ENCODE data around the gene AIP. TPM values are rescaled to one million over a fixed set of nuclear protein-coding genes. Genes with fewer than 3 reads are reported as not detected.
A peak's percentile ranks its signal among the peaks of the same experiment; 100 is the strongest.

AIP gene
- total RNA-seq, 1 donor from 2014 or later = 203 TPM

DNA sequence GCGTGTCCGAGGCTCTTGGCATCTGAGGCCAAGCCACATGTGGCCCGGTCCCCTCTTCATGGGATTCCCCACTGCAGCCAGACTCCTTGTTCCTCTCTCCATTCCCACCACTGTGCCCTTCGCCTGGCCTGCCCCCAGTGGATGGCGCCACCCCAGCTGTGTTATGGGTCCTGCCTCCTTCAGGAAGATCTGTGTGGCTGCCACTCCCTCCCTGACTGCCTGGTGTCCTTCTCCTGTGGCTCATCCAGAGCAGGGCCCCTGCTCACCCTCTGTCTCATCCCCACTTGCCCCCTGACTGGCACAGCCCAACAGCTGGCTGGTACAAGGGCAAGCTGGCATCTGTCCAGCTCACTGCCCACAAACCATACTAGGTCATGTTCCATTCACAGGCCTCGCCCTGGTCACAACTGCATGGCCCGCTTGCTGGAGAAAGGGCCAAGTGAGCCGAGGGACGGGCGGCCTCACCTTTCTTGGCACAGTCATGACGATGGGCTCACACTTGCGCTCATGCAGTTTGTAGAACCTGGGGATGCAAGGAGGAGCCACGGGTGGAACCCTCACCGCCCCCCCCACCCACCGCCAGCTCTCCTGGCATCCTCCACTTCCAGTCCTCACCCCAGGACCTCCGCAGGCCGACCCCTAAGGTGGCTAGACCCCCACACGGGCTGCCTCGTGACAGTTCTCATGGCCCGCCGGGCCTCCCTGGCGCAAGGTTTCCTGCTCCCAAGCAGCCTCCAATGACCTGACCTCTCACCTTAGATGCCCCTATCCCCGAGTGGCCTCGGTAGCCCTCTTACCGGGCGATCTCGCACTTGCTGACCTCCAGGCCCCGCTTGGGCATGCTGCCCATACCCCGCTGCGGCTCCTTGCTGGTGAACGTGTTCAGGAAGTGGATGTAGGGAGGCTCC is 43.3 kb upstream of the AIP start:
- Mint-ChIP-seq H3K4me3 (peak overlapping the region; percentile 90), H3K36me3 (ENCODE audit: low read depth) (peaks cover 21% of the 10 kb centered on the region), H3K27me3 (ENCODE audit: insufficient read depth) (no peaks in the 10 kb centered on the region), H3K27ac (peak overlapping the region; percentile 97), H3K4me1 (ENCODE audit: low read depth) (peaks cover 33% of the 10 kb centered on the region), H3K9me3 (no peaks in the 10 kb centered on the region)
- DNase-seq (ENCODE audit: low spot score) = peak; percentile 31
- intact Hi-C loops (cut with micrococcal nuclease) = loop anchor here (2.0 kb wide), 2 partner anchors 19 to 29 kb away; partner anchors contain the start of gene TMEM134

DNA sequence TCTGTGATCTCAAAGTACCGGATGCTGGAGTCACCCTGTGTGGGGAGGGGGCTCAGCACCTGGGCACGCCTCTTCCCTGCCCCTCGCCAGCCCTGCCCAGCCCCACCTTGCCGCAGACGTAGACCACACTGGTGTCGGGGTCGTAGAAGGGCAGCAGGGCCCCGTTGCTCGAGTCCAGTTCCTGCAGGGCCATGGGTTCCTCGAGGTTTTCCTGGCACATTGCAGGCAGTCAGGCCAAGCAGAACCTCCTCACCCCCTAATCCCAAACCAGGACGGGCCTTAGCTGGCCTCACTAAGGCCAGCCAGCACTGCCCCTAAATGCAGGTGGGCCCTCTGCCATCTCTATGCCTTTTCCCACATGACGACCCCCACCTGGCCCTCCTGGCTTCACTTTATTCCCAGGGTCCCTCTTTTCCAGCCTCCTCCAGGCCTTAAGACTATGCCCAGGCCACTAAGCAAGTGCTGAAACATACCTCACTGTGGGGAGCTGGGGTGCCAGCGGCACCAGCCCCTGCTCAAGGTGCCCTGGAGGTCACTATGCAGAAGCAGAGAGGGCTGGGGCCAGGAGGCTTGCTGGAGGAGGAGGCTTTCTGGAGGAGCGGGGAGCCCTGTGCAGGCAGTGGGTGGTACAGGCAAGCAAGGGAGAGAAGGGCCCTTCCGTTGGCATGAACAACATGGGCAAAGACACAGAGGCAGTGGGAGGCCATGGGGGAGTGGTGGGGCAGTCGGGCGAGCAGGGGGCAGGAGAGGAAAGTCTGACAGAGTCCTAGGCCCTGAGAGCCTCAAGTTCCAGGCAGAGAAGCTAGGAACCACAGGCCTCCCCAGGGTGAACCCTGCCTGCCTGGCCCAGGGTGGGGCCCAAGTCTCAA is 42.4 kb upstream of the AIP start:
- Mint-ChIP-seq H3K9me3 (no peaks in the 10 kb centered on the region), H3K27me3 (ENCODE audit: insufficient read depth) (no peaks in the 10 kb centered on the region), H3K4me3 (peak overlapping the region; percentile 90), H3K36me3 (ENCODE audit: low read depth) (peaks cover 17% of the 10 kb centered on the region), H3K4me1 (ENCODE audit: low read depth) (peaks cover 39% of the 10 kb centered on the region), H3K27ac (peak overlapping the region; percentile 97)
- no peak for DNase-seq (ENCODE audit: low spot score)
- intact Hi-C loops (cut with micrococcal nuclease) = no loop called here

DNA sequence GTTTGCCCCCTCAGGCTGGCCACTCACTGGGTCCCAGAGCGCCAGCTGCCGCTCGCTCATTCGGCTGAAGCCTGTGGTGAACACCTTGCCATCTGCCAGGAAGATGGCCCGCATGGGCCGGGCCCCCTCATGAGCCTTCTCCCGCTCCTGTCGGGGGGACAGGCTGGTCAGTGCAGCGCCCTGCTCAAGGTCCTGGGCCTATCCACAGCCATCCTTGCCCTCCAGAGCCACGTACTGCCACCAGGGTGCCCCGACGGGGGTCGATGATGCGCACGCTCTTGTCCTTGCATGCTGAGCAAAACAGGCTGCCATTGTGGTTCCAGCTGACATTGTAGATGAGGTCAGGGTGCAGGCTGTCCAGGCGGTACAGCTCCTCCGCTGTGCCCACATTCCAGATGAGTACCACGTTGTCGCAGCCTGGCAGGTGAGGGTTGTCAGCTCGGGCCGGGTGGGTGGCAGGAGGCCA is 41.7 kb upstream of the AIP start:
- Mint-ChIP-seq H3K4me3 (no peak overlapping the region), H3K4me1 (ENCODE audit: low read depth) (peaks cover 45% of the 10 kb centered on the region), H3K36me3 (ENCODE audit: low read depth) (peaks cover 16% of the 10 kb centered on the region), H3K27me3 (ENCODE audit: insufficient read depth) (no peaks in the 10 kb centered on the region), H3K27ac (peak overlapping the region; percentile 97), H3K9me3 (no peaks in the 10 kb centered on the region)
- intact Hi-C loops (cut with micrococcal nuclease) = no loop called here
- DNase-seq (ENCODE audit: low spot score) = no peak

DNA sequence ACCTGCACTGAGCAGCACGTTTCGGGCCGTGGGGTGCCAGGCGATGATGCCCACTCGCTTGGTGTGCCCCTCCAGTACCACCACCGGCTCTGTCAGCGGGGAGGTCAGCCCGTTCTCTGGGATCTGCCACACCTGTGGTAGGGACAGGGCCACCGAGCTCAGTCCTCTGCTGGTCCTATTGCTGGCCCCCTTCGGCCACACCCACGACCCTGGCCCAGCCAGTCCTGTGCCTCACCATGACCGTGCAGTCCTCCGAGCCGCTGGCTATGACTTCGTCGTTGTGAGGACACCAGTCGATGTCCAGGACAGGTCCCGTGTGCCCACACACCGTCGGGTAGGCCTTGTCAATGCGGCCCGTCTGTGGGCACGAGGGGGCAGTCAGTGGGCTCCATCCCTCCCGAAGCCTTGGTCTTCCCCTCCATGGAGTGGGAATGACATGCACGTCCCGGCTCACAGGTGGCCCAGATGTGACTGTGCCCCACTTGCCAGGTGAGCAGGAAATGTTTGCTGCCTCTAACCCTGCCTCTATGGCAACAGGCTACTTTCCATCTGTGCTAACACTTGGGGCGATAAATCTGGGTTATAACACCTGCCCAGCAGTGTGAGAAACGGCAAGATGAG is 41.0 kb upstream of the AIP start:
- Mint-ChIP-seq H3K9me3 (no peaks in the 10 kb centered on the region), H3K27me3 (ENCODE audit: insufficient read depth) (no peaks in the 10 kb centered on the region), H3K4me1 (ENCODE audit: low read depth) (peaks cover 47% of the 10 kb centered on the region), H3K4me3 (peak overlapping the region; percentile 75), H3K36me3 (ENCODE audit: low read depth) (peaks cover 12% of the 10 kb centered on the region), H3K27ac (peak overlapping the region; percentile 77)
- intact Hi-C loops (cut with micrococcal nuclease) = no loop called here
- DNase-seq (ENCODE audit: low spot score) = no peak

DNA sequence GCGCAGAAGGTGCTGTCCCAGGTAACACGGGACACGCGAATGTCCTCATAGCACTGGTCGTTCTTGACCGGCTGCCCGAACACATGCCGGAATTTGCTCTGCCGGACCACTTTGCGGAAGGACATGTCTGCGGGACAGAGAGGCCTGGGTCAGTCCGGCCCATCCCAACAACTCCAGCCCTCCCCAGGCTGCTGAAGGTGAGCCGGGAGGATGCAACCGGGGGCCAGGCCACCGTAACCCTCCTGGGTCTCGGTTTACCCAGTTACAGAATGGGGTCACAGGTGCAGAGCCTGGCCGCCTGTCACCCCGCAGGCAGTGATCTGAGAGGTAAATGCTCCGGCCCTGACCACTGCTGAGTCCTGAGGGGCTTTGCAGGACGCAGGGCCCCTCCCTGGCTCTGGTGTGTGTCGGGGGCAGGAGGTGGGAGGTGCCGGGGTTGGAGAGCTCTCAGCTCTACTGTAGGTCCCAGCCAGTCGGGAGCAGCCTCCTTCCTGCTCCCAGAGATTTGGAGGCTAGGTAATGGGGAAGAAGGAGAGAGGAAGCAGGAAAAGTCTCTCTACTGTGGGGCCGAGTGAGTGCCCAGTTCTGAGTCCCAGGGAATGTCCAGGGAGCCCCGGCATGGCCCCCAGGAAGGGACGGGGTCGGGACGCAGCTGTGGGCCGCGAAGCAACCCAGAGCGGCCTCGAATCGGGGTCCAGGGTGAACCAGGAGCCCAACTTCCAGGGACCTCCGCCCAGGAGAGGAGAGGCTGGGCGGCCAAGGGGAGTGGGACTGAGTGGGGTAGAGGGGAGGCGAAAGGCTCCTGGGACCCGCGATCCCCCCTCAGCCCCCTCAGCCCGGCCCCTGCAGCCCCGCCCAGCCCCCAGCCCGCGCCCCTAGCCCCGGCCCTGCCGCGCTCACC is 40.1 kb upstream of the AIP start:
- DNase-seq (ENCODE audit: low spot score) = no peak
- H3K36me3 Mint-ChIP-seq (ENCODE audit: low read depth) = peaks cover 10% of the 10 kb centered on the region
- peak overlapping the region; percentile 77 for H3K27ac Mint-ChIP-seq
- H3K9me3 Mint-ChIP-seq = no peaks in the 10 kb centered on the region
- H3K27me3 Mint-ChIP-seq (ENCODE audit: insufficient read depth) = no peaks in the 10 kb centered on the region
- peaks cover 52% of the 10 kb centered on the region for H3K4me1 Mint-ChIP-seq (ENCODE audit: low read depth)
- intact Hi-C loops (cut with micrococcal nuclease) = loop anchor here (1.0 kb wide), 1 partner anchor 27 kb away; the partner anchor contains the start of gene TMEM134
- peak overlapping the region; percentile 75 for H3K4me3 Mint-ChIP-seq

DNA sequence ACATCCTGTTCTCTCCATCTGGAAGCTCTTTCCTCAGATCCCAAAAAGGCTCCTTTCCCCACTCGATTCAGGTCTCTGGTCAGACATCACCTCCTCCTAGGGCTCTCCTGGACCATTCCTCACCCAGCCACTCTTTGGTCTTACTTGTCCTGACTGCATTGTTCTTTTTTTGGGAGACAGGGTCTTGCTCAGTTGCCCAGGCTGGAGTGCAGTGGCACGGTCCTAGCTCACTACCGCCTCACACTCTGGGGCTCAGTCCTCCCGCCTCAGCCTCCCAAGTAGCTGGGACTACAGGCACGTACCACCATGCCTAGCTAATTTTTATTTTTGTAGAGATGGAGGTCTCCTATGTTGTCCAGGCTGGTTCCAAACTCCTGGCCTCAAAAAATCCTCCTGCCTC is 37.3 kb upstream of the AIP start:
- DNase-seq (ENCODE audit: low spot score) = no peak
- intact Hi-C loops (cut with micrococcal nuclease) = no loop called here
- peaks cover 40% of the 10 kb centered on the region for H3K4me1 Mint-ChIP-seq (ENCODE audit: low read depth)
- peaks cover 3% of the 10 kb centered on the region for H3K27me3 Mint-ChIP-seq (ENCODE audit: insufficient read depth)
- peak overlapping the region; percentile 91 for H3K27ac Mint-ChIP-seq
- no peaks in the 10 kb centered on the region for H3K9me3 Mint-ChIP-seq
- no peaks in the 10 kb centered on the region for H3K36me3 Mint-ChIP-seq (ENCODE audit: low read depth)
- H3K4me3 Mint-ChIP-seq = peak overlapping the region; percentile 78

DNA sequence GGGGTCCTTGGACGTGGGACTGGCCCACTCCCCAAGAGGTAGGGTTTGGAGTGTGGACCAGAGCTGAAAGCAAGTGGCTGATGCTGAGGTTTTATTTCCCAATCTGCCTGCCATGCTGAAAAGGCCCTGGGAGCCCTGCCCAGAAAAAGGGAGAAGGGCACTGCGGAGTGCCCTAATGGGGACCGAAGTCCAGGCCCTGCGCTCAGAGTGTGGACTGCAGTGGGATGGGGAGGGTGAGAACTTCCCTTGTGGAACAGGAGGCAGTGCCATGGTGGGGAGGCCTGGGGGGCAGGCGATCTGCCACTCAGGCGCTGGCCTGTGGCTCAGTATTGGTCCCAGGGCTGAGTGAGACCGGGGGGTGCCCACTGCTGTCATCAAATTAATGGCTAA is 34.6 kb upstream of the AIP start:
- no peaks in the 10 kb centered on the region for H3K36me3 Mint-ChIP-seq (ENCODE audit: low read depth)
- H3K27me3 Mint-ChIP-seq (ENCODE audit: insufficient read depth) = peaks cover 3% of the 10 kb centered on the region
- H3K4me1 Mint-ChIP-seq (ENCODE audit: low read depth) = peaks cover 32% of the 10 kb centered on the region
- no peak for DNase-seq (ENCODE audit: low spot score)
- H3K4me3 Mint-ChIP-seq = no peak overlapping the region
- no peaks in the 10 kb centered on the region for H3K9me3 Mint-ChIP-seq
- no peak overlapping the region for H3K27ac Mint-ChIP-seq
- intact Hi-C loops (cut with micrococcal nuclease) = no loop called here

DNA sequence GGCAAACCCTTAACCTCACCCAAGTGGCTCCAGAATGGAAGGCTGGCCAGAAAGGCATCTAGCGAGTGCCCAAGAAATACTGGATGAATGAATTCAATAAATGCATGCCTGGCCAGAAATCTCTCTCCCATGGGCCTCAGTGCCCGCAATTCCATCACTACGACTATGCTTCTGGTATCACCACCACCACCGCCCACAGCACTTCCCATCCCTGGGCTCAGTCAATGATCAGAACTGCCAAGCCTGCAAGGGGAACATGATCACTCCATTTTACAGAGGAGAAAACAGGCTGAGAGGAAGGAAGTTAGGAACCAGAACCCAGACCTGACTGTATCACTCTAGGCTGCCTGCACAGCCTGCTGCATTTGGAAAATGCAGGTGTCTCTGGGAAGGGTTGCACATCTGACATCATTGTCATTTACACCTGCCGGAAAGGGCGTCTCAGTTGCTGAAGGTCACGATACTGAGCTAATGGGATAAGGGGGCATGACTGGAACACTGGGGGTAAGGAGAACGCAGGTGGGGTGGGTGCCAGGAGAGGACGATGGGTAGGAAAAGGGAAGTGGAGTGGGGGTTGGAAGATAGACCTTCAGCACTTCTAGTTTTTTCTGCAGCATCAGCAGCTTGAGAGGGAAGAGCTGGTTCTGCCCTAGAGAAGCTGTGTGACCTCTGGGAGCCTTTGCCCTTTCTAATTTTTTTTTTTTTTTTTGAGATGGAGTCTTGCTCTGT is 33.5 kb upstream of the AIP start:
- H3K4me3 Mint-ChIP-seq = no peak overlapping the region
- no peak for DNase-seq (ENCODE audit: low spot score)
- H3K27me3 Mint-ChIP-seq (ENCODE audit: insufficient read depth) = peaks cover 3% of the 10 kb centered on the region
- H3K36me3 Mint-ChIP-seq (ENCODE audit: low read depth) = no peaks in the 10 kb centered on the region
- H3K4me1 Mint-ChIP-seq (ENCODE audit: low read depth) = peaks cover 32% of the 10 kb centered on the region
- intact Hi-C loops (cut with micrococcal nuclease) = no loop called here
- no peak overlapping the region for H3K27ac Mint-ChIP-seq
- H3K9me3 Mint-ChIP-seq = no peaks in the 10 kb centered on the region

DNA sequence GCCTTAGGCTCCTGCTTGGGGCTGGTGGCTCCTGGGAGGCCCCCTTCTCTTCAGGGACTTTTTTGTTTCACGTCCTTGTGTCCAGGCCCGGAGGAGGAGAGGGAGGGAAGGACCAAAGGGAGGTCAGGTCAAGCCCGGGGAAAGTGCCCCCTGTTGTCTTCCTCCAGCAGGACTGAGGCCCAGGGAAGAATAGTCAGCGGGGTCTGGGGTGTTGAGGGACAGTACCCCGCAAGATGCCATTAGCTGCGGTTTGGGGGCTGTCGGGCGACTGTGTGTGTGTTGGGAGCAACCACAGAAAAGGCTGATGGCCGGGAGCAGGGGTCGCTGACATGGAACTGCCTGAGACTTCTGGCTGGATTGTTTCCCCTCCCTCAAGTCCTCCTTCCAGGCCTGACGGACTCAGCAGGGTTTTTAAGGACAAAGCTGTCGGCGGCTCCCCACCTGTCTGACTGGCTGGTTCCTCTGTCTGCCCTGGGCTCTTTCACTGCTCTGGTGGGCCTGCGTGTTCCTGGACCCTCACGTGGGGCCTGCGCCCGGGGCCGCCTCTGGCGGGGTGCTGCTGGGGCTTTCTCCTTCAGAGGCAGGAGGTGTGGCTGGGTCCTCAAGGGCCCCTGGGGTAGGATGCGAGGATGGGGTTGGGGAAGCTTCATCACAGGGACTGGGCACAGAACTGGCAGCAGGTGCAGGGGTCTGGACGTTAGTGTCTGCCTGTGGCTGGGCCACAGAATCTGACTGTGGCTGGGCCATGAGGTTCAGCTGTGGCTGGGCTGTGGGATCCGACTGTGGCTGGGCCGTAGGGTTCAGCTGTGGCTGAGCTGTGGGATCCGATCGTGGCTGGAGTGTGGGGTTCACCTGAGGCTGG is 31.8 kb upstream of the AIP start:
- Mint-ChIP-seq H3K27ac (peak overlapping the region; percentile 7), H3K27me3 (ENCODE audit: insufficient read depth) (peaks cover 3% of the 10 kb centered on the region), H3K9me3 (no peaks in the 10 kb centered on the region), H3K4me3 (no peak overlapping the region), H3K36me3 (ENCODE audit: low read depth) (no peaks in the 10 kb centered on the region), H3K4me1 (ENCODE audit: low read depth) (peaks cover 17% of the 10 kb centered on the region)
- DNase-seq (ENCODE audit: low spot score) = no peak
- intact Hi-C loops (cut with micrococcal nuclease) = no loop called here

DNA sequence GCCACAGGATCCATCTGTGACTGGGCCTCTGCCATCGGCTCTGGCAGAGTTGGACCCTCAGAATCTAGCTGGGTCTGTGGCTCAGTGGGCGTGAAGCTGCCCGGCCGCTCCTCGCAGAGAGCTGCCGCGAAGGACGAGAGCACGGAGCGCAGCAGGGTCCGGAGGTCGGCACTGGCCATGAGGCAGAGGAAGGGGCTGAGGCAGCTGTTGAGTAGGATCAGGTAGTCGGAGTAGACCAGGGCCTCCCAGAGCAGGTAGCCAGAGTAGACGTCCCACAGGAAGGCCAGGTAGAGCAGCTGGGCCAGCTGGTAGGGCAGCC is 31.2 kb upstream of the AIP start:
- no peaks in the 10 kb centered on the region for H3K9me3 Mint-ChIP-seq

More for the DNA sequence above, 31.2 kb upstream of the AIP start:
- H3K4me3 Mint-ChIP-seq = no peak overlapping the region
- no peak for DNase-seq (ENCODE audit: low spot score)
- H3K27me3 Mint-ChIP-seq (ENCODE audit: insufficient read depth) = peaks cover 3% of the 10 kb centered on the region
- H3K27ac Mint-ChIP-seq = no peak overlapping the region
- peaks cover 14% of the 10 kb centered on the region for H3K4me1 Mint-ChIP-seq (ENCODE audit: low read depth)
- no peaks in the 10 kb centered on the region for H3K36me3 Mint-ChIP-seq (ENCODE audit: low read depth)
- intact Hi-C loops (cut with micrococcal nuclease) = no loop called here

Measured in activated T-helper 1 cell treated with anti-CD3 and anti-CD28 coated beads, Interleukin-12 subunit alpha, Interleukin-12 subunit beta, Interleukin-2, Interleukin-4 antibody, amounts not matched to agents 30 ng/mL and 10 ng/mL and 1 ng/mL, durations not matched to agents 14 hours and 24 hours and 36 hours (primary cell).